Neural crest cell (in vitro differentiated cells): ENCODE measurements around the gene FIBCD1. TPM values are rescaled to one million over a fixed set of nuclear protein-coding genes. Genes with fewer than 3 reads are reported as not detected.

ENCODE experiments used
- DNase-seq: peaks from one replicate; pipeline ENCODE4 v3.0.0; 2021; ENCODE audit warnings: low read depth, mixed read lengths, low spot score
- H3K27ac Mint-ChIP-seq: one replicate; pipeline ENCODE4 v1.8.0; 2021; ENCODE audit warnings: mild to moderate bottlenecking, mixed read lengths; ENCODE audit not compliant: unreplicated experiment
- H3K27me3 Mint-ChIP-seq: 2 replicates; pipeline ENCODE4 v1.8.0; 2021; ENCODE audit warnings: low read depth, mild to moderate bottlenecking, mixed read lengths
- H3K36me3 Mint-ChIP-seq: 2 replicates; pipeline ENCODE4 v1.8.0; 2021; ENCODE audit warnings: low read depth, mild to moderate bottlenecking, mixed read lengths
- H3K4me1 Mint-ChIP-seq: 2 replicates; pipeline ENCODE4 v1.8.0; 2021; ENCODE audit warnings: mixed read lengths
- H3K4me3 Mint-ChIP-seq: one replicate; pipeline ENCODE4 v1.8.0; 2021; ENCODE audit warnings: mild to moderate bottlenecking, mixed read lengths
- H3K9me3 Mint-ChIP-seq: 2 replicates; pipeline ENCODE4 v1.8.0; 2021; ENCODE audit warnings: mixed read lengths
- total RNA-seq: library from RNA; stranded (reverse); gene quantifications from 2 replicates; pipeline ENCODE4 v1.2.1, GENCODE V29; 2021
- TF ChIP-seq, protein P1 (sequence below): fragments of 200-600 bp; sonication (generic); conservative IDR thresholded peaks from 2 replicates; pipeline ENCODE4 v1.5.0; 2021; ENCODE audit warnings: antibody characterized with exemption, mild to moderate bottlenecking

Gene FIBCD1
- total RNA-seq, 1 donor from 2014 or later, result 0.23 TPM

DNA sequence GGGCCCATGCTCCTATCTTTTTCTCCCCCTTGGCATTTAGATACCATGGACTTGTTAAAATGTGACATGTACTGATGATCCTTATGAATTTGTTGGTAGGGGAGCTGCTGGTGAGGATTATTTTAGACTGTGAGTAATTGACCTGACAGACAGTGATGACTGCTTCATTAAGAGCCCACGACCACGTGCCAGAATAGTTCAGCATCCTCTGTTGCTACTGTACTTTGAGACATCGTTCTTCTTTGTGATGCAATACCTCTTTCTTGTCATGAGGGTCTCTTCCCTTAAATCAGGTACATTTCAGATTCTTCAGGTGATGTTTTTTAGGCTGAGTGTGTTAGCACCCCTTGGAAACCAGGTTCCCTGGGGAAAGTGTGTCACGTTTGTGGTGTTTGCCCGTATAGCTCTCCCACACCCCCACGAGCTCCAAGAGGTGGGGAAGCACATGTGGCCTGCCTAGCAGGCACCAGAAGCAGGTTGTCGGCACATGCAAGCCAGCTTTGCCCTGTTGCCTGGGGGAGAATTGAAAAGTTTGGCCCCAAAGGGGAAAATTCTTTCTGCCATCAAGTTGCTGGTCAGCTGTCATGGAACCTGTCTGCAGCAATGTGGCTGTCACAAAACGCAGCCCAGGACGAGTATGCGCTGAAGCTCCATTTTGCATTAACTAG lies 67.5 kb downstream of the FIBCD1 start:
- H3K4me3 Mint-ChIP-seq, result no peak overlapping the region
- TF ChIP-seq, protein P1, sequence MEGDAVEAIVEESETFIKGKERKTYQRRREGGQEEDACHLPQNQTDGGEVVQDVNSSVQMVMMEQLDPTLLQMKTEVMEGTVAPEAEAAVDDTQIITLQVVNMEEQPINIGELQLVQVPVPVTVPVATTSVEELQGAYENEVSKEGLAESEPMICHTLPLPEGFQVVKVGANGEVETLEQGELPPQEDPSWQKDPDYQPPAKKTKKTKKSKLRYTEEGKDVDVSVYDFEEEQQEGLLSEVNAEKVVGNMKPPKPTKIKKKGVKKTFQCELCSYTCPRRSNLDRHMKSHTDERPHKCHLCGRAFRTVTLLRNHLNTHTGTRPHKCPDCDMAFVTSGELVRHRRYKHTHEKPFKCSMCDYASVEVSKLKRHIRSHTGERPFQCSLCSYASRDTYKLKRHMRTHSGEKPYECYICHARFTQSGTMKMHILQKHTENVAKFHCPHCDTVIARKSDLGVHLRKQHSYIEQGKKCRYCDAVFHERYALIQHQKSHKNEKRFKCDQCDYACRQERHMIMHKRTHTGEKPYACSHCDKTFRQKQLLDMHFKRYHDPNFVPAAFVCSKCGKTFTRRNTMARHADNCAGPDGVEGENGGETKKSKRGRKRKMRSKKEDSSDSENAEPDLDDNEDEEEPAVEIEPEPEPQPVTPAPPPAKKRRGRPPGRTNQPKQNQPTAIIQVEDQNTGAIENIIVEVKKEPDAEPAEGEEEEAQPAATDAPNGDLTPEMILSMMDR, result no peak
- no peaks in the 10 kb centered on the region for H3K27me3 Mint-ChIP-seq
- DNase-seq, result no peak
- peaks cover 6% of the 10 kb centered on the region for H3K36me3 Mint-ChIP-seq
- H3K4me1 Mint-ChIP-seq, result peaks cover 18% of the 10 kb centered on the region
- H3K27ac Mint-ChIP-seq, result no peak overlapping the region
- no peaks in the 10 kb centered on the region for H3K9me3 Mint-ChIP-seq

DNA sequence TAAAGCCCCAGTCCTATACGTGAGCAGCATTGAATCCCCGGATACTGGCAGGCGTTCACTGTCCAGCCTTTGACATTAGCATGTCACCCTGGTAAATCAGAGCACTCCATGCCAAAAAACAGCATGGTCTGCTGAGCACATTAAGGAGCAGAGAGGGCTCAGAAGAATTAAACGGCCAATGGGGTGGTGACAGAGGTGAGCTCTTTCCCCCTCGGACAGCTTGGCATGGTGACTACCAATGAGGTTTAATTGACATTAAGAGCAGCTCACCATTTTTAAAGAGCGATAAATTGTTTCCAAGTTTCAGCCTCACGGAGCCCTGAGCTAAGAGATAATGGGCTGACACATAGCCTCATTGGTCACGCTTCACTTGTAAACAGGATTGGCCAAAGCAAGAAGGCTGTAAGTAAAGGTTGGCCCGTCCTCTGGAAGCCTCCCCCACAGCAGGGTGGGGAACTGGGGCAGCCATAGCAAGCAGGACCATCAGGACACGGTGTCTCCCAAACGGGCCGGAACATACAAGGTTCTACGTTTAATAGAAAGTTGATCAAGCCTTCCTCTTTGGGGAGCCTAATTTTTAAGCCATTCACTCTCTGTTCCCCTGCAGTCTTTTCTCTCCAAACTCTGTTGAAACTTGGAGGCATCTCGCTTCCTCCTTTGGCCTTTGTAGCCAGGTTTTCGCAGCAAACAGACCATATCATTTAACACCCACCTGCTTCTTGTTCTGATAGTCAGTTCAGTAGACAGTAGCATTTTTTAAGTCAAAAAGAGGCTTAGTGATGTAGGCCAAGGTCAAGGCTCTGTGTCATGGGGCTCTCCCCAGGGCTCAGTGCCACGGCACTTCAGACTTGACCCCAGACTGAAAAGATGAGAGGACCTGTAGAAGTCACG lies 68.3 kb downstream of the FIBCD1 start:
- Mint-ChIP-seq H3K9me3 (no peaks in the 10 kb centered on the region), H3K4me1 (peaks cover 22% of the 10 kb centered on the region), H3K27me3 (no peaks in the 10 kb centered on the region), H3K4me3 (no peak overlapping the region), H3K27ac (peak overlapping the region; percentile 8), H3K36me3 (peaks cover 6% of the 10 kb centered on the region)
- no peak for DNase-seq
- TF ChIP-seq, protein P1, result no peak

DNA sequence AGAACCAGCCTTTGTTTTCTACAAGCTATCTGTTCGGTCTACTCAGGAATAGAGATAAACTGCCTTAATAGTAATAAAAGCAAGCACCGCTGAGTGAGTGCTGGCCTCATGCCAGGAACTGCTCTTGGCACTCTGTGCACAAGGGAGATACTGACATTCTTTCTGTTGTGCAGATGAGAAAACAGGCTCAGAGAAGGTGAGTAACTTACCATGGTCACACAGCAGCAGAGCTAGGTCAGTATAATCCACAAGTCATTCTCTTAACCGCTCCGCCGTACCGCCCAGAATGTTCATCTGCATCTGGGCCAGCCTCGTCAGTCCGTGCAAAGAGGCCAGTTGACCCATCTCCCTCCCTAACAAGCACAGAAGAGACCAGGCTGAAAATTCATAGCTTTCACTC lies 69.8 kb downstream of the FIBCD1 start:
- Mint-ChIP-seq H3K36me3 (peaks cover 6% of the 10 kb centered on the region), H3K4me3 (no peak overlapping the region), H3K4me1 (peaks cover 22% of the 10 kb centered on the region), H3K9me3 (no peaks in the 10 kb centered on the region), H3K27ac (no peak overlapping the region), H3K27me3 (no peaks in the 10 kb centered on the region)
- DNase-seq, result no peak
- TF ChIP-seq, protein P1, result no peak

DNA sequence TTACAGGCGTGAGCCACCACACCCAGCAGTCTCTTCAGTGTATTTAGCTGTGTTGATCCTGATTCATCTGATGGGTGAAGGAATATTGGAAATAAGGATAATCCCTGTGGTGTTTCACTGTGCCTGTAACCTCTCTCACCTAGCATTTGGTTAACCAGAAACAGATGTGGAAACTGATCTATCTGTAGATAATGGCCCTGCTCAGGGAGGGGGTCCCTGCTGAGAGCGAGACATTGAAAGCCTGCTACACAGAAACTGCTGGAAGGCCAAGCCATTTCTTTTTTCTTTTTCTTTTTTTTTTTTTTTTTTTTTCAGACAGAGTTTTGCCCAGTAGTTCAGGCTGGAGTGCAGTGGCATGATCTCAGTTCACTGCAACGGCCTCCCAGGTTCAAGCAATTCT lies 70.8 kb downstream of the FIBCD1 start:
- Mint-ChIP-seq H3K27ac (no peak overlapping the region), H3K27me3 (no peaks in the 10 kb centered on the region), H3K36me3 (peaks cover 3% of the 10 kb centered on the region), H3K4me3 (no peak overlapping the region), H3K4me1 (peaks cover 27% of the 10 kb centered on the region), H3K9me3 (no peaks in the 10 kb centered on the region)
- DNase-seq, result no peak
- TF ChIP-seq, protein P1, result no peak

DNA sequence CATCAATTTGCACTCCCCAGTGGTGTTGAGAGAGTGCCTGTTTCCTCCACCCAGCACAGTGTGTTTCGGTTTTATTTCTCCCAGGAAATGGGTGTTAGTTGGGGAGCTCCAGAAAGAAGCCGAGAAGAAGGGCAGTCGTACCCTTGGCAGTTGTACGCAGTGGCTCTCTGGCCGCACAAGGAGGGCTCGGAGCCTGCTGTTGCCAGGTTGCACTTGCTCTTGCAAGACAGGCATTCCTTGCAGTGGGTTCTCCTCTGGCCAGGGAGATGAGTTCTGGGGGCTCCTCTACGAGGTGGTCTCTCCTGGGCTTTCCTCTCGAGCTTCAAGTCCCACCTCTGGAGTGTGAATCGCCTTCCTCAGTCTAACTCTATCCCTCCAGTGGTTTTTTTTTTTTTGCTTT lies 71.5 kb downstream of the FIBCD1 start:
- no peak for DNase-seq
- H3K27ac Mint-ChIP-seq, result no peak overlapping the region
- H3K4me1 Mint-ChIP-seq, result peaks cover 28% of the 10 kb centered on the region
- no peaks in the 10 kb centered on the region for H3K27me3 Mint-ChIP-seq
- peaks cover 3% of the 10 kb centered on the region for H3K36me3 Mint-ChIP-seq
- no peak overlapping the region for H3K4me3 Mint-ChIP-seq
- TF ChIP-seq, protein P1, result no peak
- no peaks in the 10 kb centered on the region for H3K9me3 Mint-ChIP-seq
